Vagina (tissue), 2 donors: ENCODE data around the gene TJP1. TPM values are rescaled to one million over a fixed set of nuclear protein-coding genes. Genes with fewer than 3 reads are reported as not detected.

ENCODE experiments used
- DNase-seq, 2 donors: peaks; one replicate each; pipeline ENCODE4 v3.0.0-alpha.2; 2017; ENCODE audit errors: extremely low spot score in 2 of 2
- H3K27ac ChIP-seq: fragments of 200-600 bp; sonication (generic); one replicate; pipeline ENCODE4 v1.5.1; 2019
- H3K27me3 ChIP-seq: fragments of 200-600 bp; sonication (generic); one replicate; pipeline ENCODE4 v1.5.1; 2019
- H3K36me3 ChIP-seq, 2 donors: fragments of 200-600 bp; sonication (generic); one replicate each; pipeline ENCODE4 v1.5.1; 2017 to 2019
- H3K4me1 ChIP-seq: fragments of 200-600 bp; sonication (generic); one replicate; pipeline ENCODE4 v1.5.1; 2019
- H3K4me3 ChIP-seq, 2 donors: fragments of 200-600 bp; sonication (generic); 1 replicate in 1 of 2; 2 replicates in 1 of 2; pipeline ENCODE4 v1.5.1; 2016 to 2019
- H3K9me3 ChIP-seq: fragments of 200-600 bp; sonication (generic); one replicate; pipeline ENCODE4 v1.5.1; 2019
- POLR2A ChIP-seq, 2 donors: fragments of 450-650 bp; IDR thresholded peaks; one replicate each; pipeline ENCODE4 v1.6.1; 2017; ENCODE audit warnings: antibody characterized with exemption in 2 of 2, mild to moderate bottlenecking in 2 of 2, moderate library complexity in 2 of 2
- POLR2AphosphoS5 ChIP-seq, 2 donors: sonication (generic); formaldehyde crosslinking; IDR thresholded peaks; one replicate each; pipeline ENCODE4 v1.9.0; 2017; ENCODE audit warnings: antibody characterized with exemption in 2 of 2, mild to moderate bottlenecking in 2 of 2, low read depth in 1 of 2; ENCODE audit not compliant: insufficient read depth in 1 of 2
- intact Hi-C: fragments of 100-400 bp; cut with DNase I; formaldehyde crosslinking; loops from one replicate; pipeline ENCODE4 v1.15.1; 2023
- total RNA-seq: library from RNA; depleted of rRNA; stranded (reverse); fragments of >200 nt; gene quantifications from one replicate; pipeline ENCODE4 v1.2.3, GENCODE V29; 2016
- TF ChIP-seq, protein P1 (sequence below), 3 experiments: fragments of 450-650 bp in 2 of 3; fragments of 200-600 bp in 1 of 3; sonication (generic) in 1 of 3; IDR thresholded peaks; one replicate each; pipeline ENCODE4 v1.5.1; 2017 to 2019; ENCODE audit warnings: antibody characterized with exemption in 3 of 3, mild to moderate bottlenecking in 2 of 3, moderate library complexity in 2 of 3

Gene TJP1
- total RNA-seq, 1 donor from 2014 or later: 110 TPM

DNA sequence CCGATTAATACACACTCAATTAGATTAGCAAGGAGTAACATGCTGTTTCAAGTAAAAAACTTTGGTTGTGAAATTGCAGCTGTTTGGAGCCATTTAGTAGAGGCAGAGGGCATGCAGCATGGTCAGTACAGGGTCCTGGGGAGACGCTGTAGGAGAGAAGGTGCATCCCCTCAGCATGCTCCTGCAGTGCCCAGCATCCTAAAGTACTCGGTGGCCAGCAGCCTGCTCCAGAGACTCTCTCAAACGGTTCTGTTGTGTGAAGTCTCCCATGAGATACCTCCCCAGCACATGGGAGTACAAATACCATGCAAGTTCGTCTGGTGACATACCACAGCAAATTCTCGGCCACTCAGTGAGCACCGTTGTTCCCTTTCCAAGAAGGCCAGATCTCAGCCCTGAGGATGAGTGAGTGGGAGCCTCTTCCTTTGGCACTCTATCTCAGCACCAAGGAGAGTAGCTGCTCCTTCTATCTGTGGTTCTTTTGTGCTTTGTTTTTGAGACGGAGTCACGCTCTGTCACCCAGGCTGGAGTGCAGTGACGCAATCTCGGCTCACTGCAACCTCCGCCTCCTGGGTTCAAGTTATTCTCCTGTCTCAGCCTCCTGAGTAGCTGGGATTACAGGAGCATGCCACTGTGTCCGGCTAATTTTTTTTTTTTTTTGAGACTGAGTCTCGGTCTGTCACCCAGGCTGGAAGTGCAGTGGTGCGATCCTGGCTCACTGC lies 72.7 kb downstream of the TJP1 start:
- H3K36me3 ChIP-seq: no peaks in the 10 kb centered on the region
- H3K4me1 ChIP-seq: no peaks in the 10 kb centered on the region
- intact Hi-C loops: loop anchor here (5.0 to 10.0 kb wide), 2 partner anchors 68 to 175 kb away; no protein-coding TSS in a partner anchor

DNA sequence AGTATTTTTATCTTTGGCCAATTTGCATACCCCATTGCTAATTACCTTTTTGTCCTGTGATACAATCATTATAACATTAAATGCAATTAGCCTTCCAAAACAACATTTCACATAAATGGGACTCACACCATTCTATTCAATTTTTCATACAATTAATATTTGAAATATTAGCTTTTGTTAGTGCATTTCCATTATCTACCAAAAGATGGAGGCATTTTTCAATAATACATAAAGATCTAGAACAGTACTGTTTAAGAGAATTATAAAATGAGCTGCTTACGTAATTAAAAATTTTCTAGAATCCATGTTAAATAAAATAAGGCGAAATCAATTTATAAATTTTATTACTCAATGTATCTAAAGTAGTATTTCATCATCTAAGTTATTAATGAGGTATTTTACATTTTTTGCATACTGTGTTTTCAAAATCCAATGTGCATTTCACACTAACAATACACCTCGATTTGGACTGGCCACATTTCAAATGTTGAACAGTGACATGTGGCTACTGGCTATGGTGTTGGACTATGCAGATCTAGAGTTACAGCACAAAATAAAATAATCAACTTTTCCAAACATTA lies 74.3 kb downstream of the TJP1 start:
- TF ChIP-seq, protein P1, sequence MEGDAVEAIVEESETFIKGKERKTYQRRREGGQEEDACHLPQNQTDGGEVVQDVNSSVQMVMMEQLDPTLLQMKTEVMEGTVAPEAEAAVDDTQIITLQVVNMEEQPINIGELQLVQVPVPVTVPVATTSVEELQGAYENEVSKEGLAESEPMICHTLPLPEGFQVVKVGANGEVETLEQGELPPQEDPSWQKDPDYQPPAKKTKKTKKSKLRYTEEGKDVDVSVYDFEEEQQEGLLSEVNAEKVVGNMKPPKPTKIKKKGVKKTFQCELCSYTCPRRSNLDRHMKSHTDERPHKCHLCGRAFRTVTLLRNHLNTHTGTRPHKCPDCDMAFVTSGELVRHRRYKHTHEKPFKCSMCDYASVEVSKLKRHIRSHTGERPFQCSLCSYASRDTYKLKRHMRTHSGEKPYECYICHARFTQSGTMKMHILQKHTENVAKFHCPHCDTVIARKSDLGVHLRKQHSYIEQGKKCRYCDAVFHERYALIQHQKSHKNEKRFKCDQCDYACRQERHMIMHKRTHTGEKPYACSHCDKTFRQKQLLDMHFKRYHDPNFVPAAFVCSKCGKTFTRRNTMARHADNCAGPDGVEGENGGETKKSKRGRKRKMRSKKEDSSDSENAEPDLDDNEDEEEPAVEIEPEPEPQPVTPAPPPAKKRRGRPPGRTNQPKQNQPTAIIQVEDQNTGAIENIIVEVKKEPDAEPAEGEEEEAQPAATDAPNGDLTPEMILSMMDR (IDR thresholded peaks at IDR 0.05): peak in 1 of 3 experiments; percentile 46
- TF ChIP-seq POLR2AphosphoS5 (IDR thresholded peaks at IDR 0.05; ENCODE audit: insufficient read depth in 1 of 2, low read depth in 1 of 2) (no peak), POLR2A (IDR thresholded peaks at IDR 0.05) (no peak)
- no peaks in the 10 kb centered on the region for H3K9me3 ChIP-seq
- intact Hi-C loops: loop anchor here (10.0 kb wide), 1 partner anchor 177 kb away; no protein-coding TSS in a partner anchor
- no peak overlapping the region for H3K4me3 ChIP-seq
- DNase-seq: no peak
- H3K36me3 ChIP-seq: no peaks in the 10 kb centered on the region
- no peaks in the 10 kb centered on the region for H3K27me3 ChIP-seq
- no peaks in the 10 kb centered on the region for H3K4me1 ChIP-seq
- no peak overlapping the region for H3K27ac ChIP-seq

More for the DNA sequence above, 72.7 kb downstream of the TJP1 start:
- H3K9me3 ChIP-seq: no peaks in the 10 kb centered on the region
- no peak overlapping the region for H3K4me3 ChIP-seq
- DNase-seq: no peak
- H3K27me3 ChIP-seq: no peaks in the 10 kb centered on the region
- TF ChIP-seq POLR2AphosphoS5 (IDR thresholded peaks at IDR 0.05; ENCODE audit: insufficient read depth in 1 of 2, low read depth in 1 of 2): no peak
- TF ChIP-seq POLR2A (IDR thresholded peaks at IDR 0.05): no peak
- TF ChIP-seq, protein P1 (IDR thresholded peaks at IDR 0.05): no peak
- H3K27ac ChIP-seq: no peak overlapping the region

DNA sequence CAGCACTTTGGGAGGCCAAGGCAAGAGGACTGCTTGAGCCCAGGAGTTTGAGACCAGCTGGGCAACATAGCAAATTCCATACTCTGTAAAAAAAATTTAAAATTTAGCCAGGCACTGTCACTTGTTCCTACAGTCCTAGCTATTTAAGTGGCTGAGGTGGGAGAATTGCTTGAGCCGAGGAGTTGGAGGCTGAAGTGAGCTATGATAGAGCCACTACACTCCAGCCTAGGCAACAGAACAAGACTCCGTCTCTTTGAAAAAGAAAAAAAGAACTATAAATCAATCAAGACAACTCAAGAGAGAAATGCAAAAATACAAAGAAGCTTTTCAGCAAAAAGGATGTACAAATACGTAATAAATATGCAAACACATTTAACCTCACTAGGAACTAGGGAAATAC lies 78.8 kb downstream of the TJP1 start:
- intact Hi-C loops: loop anchor here (10.0 kb wide), 1 partner anchor 181 kb away; no protein-coding TSS in a partner anchor
- peaks cover 0 to 40% of the 10 kb centered on the region in 2 donors for H3K36me3 ChIP-seq

DNA sequence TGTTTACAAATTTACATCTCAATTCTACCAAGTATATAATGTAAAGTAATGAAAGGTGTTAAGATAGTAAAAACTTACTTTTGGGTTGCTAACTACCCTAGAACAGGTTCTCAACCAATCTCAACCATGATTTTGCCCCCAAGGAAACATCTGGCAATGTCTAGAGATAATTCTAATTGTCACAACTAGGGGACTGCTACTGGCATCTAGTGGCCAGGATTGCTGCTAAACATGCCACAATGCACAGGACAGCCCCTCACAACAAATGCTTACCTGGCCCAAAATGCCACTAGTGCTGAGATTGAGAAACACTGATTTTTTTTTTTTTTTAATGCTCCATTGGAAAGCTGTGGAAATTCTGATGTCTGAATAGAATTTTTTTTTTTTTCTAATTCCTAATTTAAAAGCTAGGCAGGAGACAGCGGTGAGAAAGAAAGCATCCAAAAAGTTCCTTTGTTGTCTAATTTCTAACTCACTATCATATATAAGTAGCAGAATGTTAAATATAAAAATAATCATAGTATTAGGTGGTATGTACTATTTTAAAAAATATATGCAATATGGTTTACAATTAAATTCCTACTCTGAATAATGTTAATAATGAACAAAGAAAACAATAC lies 81.5 kb downstream of the TJP1 start:
- Histone ChIP-seq H3K27me3 (no peaks in the 10 kb centered on the region), H3K9me3 (no peaks in the 10 kb centered on the region), H3K36me3 (peaks cover 0 to 57% of the 10 kb centered on the region in 2 donors), H3K4me3 (no peak overlapping the region), H3K27ac (no peak overlapping the region), H3K4me1 (no peaks in the 10 kb centered on the region)
- DNase-seq: no peak
- TF ChIP-seq, protein P1 (IDR thresholded peaks at IDR 0.05): no peak
- TF ChIP-seq POLR2AphosphoS5 (IDR thresholded peaks at IDR 0.05; ENCODE audit: insufficient read depth in 1 of 2, low read depth in 1 of 2) (no peak), POLR2A (IDR thresholded peaks at IDR 0.05) (no peak)
- intact Hi-C loops: loop anchor here (10.0 kb wide), 1 partner anchor 184 kb away; no protein-coding TSS in a partner anchor

More for the DNA sequence above, 78.8 kb downstream of the TJP1 start:
- Histone ChIP-seq H3K9me3 (no peaks in the 10 kb centered on the region), H3K4me1 (no peaks in the 10 kb centered on the region), H3K27ac (no peak overlapping the region), H3K27me3 (no peaks in the 10 kb centered on the region), H3K4me3 (no peak overlapping the region)
- TF ChIP-seq POLR2A (IDR thresholded peaks at IDR 0.05) (no peak), POLR2AphosphoS5 (IDR thresholded peaks at IDR 0.05; ENCODE audit: insufficient read depth in 1 of 2, low read depth in 1 of 2) (no peak)
- TF ChIP-seq, protein P1 (IDR thresholded peaks at IDR 0.05): no peak
- DNase-seq: no peak
